AG10803 (cell line): ENCODE results near the gene STUM.
"Not testable (repeated sequence)": the region's sequence is repeated elsewhere in the genome, so short reads cannot be mapped to it uniquely, and the experiment has no call there.

Experiments used
- DNase-seq: peaks from one replicate; pipeline ENCODE4 v3.0.0; 2010; ENCODE audit warnings: low read depth
- H3K4me3 ChIP-seq: 2 replicates; pipeline ENCODE4 v1.5.1; 2011; ENCODE audit warnings: mild to moderate bottlenecking, low read length, control low read depth
- CTCF ChIP-seq: conservative IDR thresholded peaks from 2 replicates; pipeline ENCODE4 v1.5.1; 2011; ENCODE audit warnings: mild to moderate bottlenecking, low read length, control low read depth, inconsistent platforms

Gene STUM

GRCh38 chr1:226611301-226611700, 62.7 kb downstream of the STUM start:
- no peak for DNase-seq
- no peak for TF ChIP-seq CTCF

GRCh38 chr1:226611980-226612379, 63.4 kb downstream of the STUM start:
- DNase-seq, H3K4me3 ChIP-seq: not testable (repeated sequence)

More at GRCh38 chr1:226611301-226611700, 62.7 kb downstream of the STUM start:
- H3K4me3 ChIP-seq = no peak overlapping the region

- no peak for TF ChIP-seq CTCF
- DNase-seq = no peak
- no peak overlapping the region for H3K4me3 ChIP-seq
These were observed 67.3 kb downstream of the STUM start for GRCh38 chr1:226615876-226616275.

GRCh38 chr1:226616636-226617035, 68.1 kb downstream of the STUM start:
- TF ChIP-seq CTCF = no peak
- no peak overlapping the region for H3K4me3 ChIP-seq
- DNase-seq = no peak

GRCh38 chr1:226617109-226617508, 68.5 kb downstream of the STUM start:
- DNase-seq = no peak
- no peak for TF ChIP-seq CTCF
- no peak overlapping the region for H3K4me3 ChIP-seq

- H3K4me3 ChIP-seq, DNase-seq: not testable (repeated sequence)
These were observed 69.2 kb downstream of the STUM start for GRCh38 chr1:226617719-226618118.

- H3K4me3 ChIP-seq = no peak overlapping the region
- DNase-seq = no peak
- TF ChIP-seq CTCF = no peak
These were observed 69.8 kb downstream of the STUM start for GRCh38 chr1:226618380-226618779.

- no peak for TF ChIP-seq CTCF
- H3K4me3 ChIP-seq = no peak overlapping the region
- no peak for DNase-seq
These were observed 70.5 kb downstream of the STUM start for GRCh38 chr1:226619031-226619430.
